ENCODE results near the gene MEIS2.

GRCh38 chr15:37014566-37014965 is 85.8 kb downstream of the MEIS2 start:
- TF ChIP-seq, protein P1, sequence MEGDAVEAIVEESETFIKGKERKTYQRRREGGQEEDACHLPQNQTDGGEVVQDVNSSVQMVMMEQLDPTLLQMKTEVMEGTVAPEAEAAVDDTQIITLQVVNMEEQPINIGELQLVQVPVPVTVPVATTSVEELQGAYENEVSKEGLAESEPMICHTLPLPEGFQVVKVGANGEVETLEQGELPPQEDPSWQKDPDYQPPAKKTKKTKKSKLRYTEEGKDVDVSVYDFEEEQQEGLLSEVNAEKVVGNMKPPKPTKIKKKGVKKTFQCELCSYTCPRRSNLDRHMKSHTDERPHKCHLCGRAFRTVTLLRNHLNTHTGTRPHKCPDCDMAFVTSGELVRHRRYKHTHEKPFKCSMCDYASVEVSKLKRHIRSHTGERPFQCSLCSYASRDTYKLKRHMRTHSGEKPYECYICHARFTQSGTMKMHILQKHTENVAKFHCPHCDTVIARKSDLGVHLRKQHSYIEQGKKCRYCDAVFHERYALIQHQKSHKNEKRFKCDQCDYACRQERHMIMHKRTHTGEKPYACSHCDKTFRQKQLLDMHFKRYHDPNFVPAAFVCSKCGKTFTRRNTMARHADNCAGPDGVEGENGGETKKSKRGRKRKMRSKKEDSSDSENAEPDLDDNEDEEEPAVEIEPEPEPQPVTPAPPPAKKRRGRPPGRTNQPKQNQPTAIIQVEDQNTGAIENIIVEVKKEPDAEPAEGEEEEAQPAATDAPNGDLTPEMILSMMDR (conservative IDR thresholded peaks at IDR 0.05 in 1 of 2, IDR thresholded peaks at IDR 0.05 in 1 of 2; ENCODE audit: extremely low read depth in 1 of 2, insufficient read depth in 1 of 2, low read depth in 1 of 2, low read length in 2 of 2) = no peak
- no peak for TF ChIP-seq EZH2 (IDR thresholded peaks at IDR 0.05; ENCODE audit: borderline replicate concordance, low read length)
